GM18867 (cell line): Measurements from ENCODE around the gene ZBTB7C.

Source experiments
- ATAC-seq: cut with Tn5 transposase; IDR thresholded peaks from one replicate; pipeline ENCODE4 v1.9.1; 2021; ENCODE audit warnings: mild to moderate bottlenecking, moderate library complexity; ENCODE audit not compliant: unreplicated experiment

Gene ZBTB7C

DNA sequence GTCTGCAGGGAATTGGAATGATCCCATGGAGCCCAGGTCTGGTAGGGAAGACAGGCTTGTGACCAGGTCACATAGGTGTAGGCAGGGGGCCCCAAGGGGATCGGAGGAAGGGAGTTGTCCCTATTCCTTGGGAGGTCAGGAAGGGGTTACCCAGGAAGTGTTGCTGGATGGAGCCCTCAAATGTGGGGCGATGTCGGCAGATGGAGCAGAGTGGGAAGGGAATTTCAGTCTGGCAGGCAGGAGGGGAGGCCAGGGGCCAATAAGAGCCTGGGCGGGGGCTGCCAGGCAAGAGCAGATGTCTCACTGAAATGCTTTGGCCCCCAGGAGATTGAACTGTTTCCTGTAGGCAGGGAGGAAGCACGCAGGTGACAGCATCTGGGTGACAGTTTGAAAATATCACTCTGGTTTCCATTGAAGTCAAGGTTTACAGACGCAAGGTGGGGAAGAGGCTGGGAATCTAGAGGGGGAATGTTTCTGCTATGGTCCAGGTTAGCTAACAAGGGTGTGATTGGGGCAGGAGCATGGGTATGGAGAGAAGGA is 397.2 kb downstream of the ZBTB7C start:
- ATAC-seq = no peak

DNA sequence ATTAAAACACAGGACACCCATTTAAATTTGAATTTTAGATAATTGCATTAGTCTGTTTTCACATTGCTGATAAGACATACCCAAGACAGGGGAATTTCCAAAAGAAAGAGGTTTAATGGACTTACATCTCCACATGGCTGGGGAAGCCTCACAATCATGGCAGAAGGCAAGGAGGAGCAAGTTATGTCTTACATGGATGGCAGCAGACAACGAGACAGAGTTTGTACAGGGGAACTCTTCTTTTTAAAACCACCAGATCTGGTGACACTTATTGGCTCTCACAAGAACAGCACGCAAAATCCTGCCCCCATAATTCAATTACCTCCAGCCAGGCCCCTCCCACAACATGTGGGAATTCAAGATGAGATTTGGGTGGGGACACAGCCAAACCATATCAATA is 398.9 kb downstream of the ZBTB7C start:
- ATAC-seq = no peak

DNA sequence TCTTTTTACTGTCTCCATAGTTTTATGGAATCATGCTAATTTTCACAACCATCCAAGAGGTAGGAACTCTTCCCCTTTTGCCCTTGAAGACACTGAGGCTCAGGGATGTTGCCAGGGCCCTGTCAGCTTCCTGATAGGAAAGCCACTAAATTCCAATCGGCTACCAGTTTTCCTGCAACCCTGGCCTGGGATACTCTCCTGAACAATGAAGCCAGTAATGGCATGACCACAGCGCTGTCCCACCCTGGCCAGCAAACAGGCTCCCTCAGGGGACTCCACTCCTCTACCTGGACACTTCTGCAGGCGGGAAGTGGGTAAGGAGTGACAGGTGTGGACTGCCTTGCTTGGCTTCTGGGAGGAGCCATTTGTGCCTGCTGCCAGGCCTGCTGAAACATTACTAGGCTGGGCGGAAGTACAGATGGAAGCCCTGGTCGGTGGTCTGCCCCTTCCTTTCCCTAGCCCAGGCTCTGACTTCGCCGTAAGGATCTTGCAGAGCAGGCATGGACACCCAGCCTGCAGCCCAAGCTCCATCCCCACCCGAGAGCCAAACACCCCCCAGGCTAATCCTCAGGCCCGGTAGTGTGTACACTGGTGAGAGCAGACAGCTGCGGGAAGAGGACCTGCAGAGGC is 400.0 kb downstream of the ZBTB7C start:
- ATAC-seq = no peak

DNA sequence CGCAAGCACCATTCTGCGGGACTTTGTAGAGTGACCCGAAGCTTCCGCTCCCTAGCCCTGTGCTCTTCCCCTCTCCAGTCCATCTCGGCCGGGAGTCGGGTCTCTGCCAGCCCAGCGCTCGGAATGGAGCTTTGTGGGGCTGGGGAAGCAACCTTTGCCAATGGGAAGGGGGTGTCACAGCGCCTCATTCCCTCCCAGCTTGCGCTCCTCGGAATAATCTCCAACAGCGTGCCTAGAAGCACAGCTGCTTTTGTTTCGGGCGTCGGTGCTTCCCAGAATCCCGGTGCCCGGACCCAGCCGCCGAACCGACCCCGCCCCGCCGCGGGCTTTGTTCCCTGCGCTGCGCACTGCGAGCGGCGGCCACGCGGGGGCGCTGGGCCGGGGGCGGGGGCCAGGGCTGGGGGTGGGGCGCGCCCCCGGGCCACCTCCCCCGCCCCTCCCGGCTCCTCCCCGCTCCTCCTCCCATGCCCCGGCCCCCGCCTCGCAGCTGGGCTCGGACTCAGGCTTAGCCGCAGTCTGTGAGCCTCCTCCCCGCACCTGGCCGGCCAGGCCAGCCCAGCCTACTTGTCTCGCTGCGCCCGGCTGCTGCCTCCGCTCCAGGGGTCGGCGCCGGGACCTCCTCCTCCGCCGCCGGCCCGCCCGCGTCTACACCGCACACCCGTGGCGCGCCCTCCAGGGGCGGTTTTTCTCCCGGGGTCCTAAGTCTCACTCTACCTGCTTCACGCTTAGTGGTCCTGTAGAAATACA is 401.1 kb downstream of the ZBTB7C start:
- peak; percentile 86 for ATAC-seq

DNA sequence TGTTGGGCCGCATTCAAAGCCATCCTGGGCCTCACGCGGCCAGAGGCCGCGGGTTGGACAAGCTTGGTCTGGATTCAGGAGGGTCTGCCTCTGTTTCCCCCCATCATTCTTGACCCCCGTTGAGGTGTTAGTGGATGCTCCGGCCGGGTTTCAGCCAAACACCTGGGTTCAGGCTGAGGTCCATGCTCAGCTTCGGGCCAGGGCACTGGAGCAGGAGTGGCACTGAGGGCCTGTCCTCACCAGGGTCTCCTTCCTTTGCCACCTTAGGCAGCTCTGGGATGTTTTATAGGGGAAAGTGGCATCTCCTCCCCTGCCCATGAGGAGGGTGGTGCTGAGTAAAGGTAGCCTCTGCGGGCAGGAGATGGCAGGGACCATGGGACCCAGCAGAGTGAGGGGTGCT is 401.8 kb downstream of the ZBTB7C start:
- ATAC-seq = no peak

DNA sequence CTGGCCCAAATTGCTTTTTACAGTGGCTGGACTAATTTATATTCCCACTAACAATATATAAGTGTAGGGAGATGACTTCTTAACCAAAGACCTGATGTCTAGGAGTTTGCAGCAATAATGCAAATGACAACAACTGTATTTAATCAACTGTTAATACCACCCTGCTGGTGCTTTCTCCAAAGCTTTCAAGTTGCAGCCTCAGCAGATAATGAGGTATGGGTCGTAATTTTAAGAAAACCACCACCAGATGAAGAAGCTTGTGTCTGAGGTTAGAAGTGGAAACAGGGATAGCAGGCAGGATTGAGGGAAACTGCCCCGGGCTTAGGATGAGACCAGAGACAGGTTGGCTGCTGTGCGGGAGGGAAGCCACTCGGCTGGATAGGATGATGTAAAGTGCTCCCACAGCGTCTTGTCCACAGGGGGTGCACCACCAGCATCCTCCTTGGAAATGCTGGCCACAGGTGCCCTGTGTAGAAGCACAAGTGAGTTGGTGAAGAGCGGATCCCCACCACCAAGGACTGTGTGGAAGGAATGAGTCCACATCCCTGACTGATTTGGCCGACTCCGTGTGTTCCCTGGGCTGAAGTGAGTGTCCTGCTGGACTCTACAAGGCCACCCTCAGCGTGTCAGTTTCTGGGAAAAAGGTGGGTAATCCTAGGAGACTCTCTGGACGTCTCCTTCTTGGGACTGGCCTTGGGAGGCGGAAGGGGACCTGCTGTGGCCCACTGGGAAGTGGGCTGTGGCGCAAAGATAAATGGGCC is 402.6 kb downstream of the ZBTB7C start:
- no peak for ATAC-seq

DNA sequence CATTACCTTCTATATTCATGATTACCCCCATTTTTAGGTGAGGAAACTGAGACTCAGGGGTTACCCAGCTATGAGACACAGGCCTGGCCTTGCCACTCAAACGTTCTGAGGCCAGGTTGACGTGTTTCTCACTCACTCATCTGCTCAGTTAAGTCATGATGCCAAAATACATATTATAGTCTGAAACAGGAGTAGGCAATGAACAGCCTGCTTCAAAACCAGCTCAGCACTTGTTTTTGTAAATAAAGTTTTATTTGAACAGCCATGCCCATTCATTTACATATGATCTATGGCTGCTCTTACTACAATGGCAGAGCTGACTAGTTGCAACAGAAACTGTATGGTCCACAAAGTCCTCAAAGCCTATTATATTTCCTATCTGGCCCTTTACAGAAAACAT is 404.6 kb downstream of the ZBTB7C start:
- no peak for ATAC-seq

DNA sequence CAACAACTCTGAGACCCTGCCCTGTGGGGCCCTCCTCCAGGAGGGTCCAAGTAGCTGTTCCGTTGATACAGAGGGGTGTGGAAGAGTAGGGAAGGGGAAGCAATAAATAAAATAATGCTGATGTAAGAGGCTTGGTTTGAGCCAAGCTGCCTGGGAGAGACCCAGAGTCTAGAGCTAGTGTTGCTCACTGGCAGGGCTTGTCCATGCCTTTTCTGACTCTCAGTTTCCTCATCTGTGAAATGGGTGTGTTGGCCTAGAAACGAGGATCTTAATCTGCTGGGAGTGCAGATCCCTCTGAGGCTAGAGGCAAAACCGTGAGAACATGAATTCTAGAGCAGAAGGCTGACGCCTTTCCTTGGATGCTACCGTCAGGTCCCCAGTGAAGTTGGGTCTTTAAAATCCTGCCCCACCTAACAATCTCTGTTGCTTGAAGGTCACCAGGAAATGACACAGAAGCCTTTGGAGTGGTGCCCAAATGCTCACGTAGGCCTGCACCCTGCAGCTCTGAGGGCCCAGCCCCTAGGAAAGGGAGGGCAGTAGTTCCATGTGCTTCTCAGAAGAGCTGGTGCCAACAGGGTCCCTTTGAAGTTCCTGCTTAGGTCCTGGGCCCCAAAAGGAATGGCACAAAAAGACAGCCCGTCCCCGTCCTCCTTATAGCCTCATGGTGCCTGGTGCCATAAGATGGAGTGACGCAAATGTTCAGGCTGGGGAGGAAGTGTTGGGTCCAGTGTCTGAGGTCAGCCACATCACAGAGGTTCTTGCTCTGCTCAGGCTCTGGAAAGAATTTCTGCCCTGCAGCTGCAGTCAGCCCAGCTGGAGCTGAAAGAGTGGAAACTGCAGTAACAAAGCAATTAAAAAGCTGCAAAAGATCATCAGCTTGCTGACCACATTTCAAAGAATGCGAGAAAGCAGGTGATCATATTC is 405.5 kb downstream of the ZBTB7C start:
- ATAC-seq = no peak

DNA sequence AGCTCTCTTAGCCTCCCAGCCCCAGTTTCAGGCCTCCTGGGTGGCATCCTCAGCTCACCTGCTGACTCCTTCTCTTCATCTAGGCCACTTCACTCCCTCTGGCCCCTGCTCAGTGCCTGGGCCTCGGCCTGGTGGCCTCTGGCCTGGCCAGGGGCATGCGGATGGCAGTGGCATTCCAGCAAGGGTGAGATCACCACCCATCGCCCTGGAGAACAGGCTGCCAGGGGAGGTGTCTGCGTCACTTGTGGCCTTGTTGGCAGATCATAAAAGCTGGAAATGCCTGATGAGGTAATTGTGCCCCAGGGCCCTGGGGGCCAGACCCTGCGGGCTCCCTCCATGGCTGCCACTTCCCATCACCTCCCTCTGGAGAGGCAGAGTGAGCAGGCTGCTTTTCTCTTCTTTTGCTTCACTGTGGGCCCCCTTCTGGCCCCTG is 406.2 kb downstream of the ZBTB7C start:
- ATAC-seq = no peak

DNA sequence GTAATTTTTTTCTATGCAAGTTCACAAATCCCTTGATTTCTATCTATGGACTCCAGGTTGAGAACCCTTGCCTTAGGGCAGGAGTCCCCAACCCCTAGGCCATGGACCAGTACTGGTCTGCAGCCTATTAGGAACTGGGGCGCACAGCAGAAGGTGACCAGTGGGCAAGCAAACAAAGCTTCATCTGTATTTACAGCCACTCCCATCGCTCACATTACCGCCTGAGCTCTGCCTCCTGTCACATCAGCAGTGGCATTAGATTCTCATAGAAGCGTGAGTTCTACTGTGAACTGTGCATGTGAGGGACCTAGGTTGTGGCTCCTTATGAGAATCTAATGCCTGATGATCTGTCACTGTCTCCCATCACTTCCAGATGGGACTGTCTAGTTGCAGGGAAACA is 408.5 kb downstream of the ZBTB7C start:
- no peak for ATAC-seq

DNA sequence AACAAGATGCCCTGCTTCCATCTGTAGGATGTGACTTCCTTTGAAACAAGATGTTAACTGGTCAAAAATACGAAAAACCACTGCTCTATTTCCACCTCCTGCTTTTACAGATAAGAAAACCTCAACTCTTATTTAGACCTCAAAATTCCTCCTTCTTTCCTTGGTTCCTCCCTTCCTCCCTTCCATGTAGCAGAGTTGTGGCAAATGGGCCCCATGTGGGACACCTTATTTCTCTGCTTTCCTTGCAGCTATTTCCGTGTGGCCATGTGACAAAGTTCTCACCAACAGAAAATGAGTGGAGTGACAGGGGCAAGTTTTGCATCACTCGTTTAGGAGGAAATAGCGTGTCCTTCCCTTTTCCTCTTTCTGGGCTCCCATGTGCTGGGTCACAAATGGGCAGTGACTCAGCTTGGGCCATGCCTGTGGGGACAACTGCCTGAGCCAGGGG is 409.4 kb downstream of the ZBTB7C start:
- ATAC-seq = no peak

DNA sequence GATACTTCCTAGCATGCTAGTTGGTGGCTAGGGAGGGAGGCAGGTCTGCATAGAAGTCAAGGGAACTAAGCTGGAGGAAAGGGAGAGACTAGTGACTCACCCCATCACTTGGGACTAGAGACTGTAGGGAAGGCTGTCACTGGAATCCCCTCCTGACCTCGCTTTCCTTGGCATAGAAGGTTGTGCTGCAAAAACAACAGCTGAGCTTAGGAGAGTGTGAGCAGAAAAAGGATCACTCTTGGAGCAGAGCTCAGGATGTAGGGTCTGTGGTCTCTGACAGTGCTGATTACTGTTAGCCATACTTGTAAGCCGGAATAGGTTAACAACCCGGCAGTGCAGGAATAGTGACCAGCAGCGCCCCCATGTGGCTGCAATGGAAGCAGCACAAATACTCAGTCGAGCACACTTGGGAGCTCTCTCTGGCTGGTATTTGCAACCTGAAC is 411.8 kb downstream of the ZBTB7C start:
- no peak for ATAC-seq

DNA sequence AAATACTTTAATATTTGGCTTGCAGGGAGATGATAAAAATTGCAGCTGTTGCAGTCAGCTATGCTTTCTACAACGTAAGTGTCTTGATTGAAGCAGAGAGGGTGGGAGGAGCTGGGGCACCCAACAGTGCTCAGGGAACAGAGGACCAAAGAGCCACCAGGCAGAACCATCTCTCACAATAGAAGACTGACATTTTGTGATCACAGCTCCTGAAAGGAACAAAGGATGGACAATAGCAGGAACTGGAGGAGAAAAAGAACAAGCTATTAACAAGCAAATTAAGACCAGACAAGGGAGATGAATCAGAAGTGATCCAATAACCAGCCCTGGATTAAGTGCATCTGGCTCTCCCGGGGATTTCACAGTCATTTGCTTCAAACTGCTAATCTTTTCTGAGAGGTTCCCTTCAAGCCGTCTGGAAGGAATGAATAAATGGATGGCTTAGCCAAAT is 413.1 kb downstream of the ZBTB7C start:
- no peak for ATAC-seq

DNA sequence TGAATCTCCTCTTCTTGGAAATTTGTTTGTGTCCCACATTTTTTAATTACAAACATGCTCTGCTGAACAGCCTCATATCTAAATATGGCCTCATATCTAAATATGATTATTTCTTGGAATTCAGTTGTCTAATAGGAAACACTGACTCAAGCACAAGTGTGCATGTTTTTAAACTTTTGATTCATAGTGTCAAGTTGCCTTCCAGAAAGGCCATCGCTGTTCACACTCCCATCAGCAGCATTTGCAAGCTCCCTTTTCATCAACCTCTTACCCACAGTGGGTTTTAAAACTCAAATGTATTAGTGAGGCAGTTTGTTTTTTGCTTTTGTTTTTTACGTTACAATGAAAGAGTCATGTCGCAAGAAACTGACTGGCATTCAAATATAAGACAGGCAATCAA is 413.5 kb downstream of the ZBTB7C start:
- no peak for ATAC-seq

DNA sequence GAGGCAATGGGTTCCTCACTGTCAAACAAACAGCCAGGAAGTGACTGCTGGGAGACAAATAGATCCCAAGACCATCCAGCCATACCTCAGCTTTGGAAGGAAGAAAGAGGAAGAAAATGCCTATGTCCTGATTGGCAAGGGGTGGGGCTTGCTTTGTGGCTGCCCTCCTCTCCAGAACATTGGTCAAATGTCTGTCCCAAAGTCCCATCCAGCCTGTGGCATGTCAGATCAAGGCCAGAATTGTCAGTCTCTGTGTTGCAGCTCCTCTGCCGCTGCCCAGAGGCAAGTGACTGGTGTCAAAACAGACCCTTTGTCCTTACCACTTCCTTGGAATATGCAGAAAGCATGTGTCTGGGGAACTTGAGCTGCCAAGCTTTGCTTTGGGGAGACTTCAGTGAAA is 415.8 kb downstream of the ZBTB7C start:
- no peak for ATAC-seq

DNA sequence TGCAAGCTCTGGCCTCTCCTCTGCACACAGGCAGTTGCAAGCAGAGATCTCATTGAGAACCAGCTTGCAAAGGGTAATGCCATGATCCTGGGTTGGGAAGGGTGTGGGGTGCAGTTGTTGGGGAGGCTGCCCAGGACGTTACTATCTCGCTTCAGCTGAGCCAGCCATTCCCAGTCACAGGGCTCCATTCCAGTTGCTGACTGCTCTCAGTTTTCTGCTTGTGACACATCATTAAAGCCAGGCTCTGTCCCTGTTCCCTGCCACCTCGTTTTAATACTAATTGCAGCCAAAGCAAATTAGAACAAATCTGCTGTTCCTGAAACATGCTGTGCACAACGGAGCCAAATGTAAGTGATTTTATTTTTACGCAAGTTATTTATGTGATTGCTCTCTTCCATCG is 416.2 kb downstream of the ZBTB7C start:
- no peak for ATAC-seq

DNA sequence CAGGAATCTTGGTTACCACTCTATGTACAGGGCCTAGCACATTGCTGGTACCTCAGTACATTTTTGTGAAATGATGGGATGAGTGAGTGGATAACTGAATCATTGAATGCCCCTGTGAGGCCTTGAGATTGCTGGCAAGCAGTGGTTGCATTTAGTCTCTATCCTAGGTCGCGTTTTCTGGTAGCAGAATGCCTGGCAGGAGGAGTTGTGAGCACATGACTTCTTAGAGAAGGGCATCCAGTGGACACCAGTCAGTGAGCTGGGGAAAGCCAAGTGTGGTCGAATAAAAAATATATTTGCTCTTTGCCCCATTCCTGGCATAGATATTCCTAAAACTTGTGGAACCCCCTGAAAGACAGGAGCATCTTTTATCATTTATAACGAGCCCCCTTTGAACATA is 416.9 kb downstream of the ZBTB7C start:
- ATAC-seq = no peak

DNA sequence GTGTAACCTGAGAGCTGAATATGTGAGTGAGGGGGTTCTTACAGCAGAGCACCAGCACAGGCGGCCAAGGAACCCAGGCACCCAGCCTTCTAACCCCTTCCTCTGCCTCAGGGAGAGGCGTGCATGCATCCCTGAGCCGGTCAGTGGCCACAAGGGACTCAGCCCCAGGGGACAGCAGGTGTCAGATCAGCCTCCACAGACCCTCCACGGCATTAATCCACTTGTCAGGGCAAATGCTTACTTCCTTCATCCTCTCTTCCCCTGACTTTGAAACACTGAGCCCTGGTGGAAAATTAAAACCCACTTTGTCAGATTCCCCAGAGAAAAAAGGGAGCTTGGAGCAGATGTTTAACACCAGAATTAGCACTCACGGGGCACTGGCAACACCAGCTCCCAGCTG is 418.2 kb downstream of the ZBTB7C start:
- no peak for ATAC-seq

DNA sequence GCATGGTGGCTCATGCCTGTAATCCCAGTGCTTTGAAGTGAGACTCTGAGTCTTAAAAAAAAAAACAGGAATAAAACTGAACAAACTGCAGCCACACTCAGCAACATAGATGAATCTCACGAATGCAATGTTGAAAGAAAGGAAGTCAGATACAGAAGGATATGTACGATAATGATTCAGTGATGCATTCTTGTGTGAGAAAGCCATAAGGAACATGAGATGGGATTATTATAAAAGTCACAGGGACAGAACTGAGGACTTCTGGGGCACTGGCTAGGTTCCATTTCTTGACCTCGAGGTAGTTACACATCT is 421.8 kb downstream of the ZBTB7C start:
- no peak for ATAC-seq

DNA sequence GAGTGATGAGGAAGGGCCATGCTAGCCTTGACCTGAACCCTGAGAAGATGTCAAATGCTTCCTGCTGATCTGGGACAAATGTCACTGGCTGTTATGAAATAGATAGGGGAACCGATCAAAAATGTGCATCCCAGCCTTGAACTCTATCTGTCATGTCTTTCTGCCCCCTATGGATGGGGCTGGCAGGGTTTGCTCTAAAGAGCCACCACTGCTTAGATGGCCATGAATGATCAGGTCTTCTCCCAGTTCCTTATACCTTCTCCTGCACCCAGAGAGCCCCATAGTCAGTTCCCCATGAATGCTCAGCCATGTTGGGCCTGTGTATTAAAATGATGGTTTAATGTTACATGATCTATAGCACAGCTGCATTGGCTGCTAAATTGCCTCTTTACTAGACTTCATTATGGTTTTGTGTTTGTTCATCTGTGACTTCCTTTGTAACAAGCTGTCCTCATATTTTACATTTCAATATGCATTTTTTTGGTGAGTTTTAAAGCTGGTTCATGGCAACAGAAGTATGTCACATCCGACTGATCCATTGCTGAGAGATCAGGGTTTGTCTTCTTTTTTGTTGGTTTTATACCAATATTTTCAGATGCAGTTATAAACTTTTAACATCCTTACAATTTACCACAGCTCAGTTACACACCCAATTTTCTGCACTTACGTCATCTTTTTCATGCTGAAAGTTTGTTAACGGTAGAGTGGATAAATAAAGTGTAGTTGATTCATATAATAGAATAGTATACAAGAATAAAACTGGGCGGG is 422.4 kb downstream of the ZBTB7C start:
- no peak for ATAC-seq
